HG03025 (cell line): Measurements from ENCODE around the gene ANKRD55.
"Not testable (repeated sequence)": the region's sequence is repeated elsewhere in the genome, so short reads cannot be mapped to it uniquely, and the experiment has no call there.

Experiments
- ATAC-seq: cut with Tn5 transposase; IDR thresholded peaks from one replicate; pipeline ENCODE4 v1.9.1; 2021; ENCODE audit warnings: mild to moderate bottlenecking, moderate library complexity; ENCODE audit not compliant: unreplicated experiment, low FRiP score

ANKRD55 gene

DNA sequence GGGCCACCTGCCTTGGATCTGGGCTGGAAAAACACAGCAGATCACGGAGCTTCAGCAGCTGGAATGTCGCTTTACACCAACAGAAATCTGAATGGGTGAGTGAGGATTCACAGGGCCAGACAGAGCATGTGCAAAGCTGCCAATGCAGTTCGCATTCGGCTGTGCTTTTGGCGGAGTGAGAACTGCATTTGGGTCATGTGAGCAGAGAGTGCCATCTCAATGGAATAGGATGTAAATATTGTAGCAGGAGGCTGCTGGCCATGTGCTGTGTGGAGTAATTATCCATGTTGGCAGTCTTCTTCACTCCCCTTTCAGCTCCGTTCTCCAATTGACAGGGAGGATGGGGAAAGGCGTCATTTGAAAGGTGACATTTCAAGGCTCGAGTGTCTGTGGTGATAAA, at the start of gene ANKRD55:
TSS of gene ANKRD55 (minus strand) at position 101 of the 400 bp plus-strand sequence. CDS start 417 bp downstream, outside the sequence.
- ATAC-seq: no peak

DNA sequence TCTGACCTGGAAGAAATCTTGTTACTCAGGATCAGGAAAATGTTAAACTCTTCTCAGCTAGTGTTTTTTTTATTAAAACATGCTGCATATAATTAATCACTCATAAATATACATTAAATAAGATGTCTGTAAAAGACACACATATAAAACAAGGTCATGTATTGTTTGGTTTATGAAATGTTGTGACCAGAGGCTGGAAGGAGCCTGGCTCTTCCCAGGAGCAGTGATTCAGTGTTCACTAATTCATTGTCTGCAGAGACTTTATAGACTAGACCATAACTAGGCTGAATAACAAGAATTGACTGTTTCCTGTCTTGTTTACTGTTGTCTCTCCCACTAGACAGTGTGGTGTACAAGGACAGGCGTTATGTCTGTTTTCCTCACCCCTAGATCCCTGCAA, 49.1 kb upstream of the ANKRD55 start:
- no peak for ATAC-seq

- ATAC-seq: no peak
Measured at GRCh38 chr5:56281489-56282165, 48.5 kb upstream of the ANKRD55 start.

- ATAC-seq: no peak
Measured at GRCh38 chr5:56279979-56280378, 46.8 kb upstream of the ANKRD55 start.

DNA sequence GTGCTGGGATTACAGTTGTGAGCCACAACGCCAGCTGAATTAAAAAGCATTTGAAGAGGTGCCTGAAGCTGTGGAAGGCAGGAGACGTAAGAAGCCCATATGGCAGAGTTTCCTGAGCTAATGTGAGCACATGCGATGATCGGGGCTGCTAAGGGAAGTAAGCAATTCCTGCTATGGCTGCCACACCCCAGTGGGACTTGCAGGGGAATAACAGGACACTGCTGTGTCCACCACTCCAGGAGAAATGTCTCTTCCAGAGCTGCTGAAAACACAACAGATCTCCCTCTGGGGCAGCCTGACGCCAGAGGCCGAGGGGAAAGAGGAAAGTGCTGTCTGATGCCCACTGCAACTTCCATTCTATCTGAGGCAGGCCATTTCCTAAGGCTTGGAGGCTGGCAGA, 46.2 kb upstream of the ANKRD55 start:
- ATAC-seq: no peak

GRCh38 chr5:56278335-56278753, 45.2 kb upstream of the ANKRD55 start:
- ATAC-seq: no peak

- no peak for ATAC-seq
Measured at GRCh38 chr5:56277573-56277972, 44.4 kb upstream of the ANKRD55 start.

DNA sequence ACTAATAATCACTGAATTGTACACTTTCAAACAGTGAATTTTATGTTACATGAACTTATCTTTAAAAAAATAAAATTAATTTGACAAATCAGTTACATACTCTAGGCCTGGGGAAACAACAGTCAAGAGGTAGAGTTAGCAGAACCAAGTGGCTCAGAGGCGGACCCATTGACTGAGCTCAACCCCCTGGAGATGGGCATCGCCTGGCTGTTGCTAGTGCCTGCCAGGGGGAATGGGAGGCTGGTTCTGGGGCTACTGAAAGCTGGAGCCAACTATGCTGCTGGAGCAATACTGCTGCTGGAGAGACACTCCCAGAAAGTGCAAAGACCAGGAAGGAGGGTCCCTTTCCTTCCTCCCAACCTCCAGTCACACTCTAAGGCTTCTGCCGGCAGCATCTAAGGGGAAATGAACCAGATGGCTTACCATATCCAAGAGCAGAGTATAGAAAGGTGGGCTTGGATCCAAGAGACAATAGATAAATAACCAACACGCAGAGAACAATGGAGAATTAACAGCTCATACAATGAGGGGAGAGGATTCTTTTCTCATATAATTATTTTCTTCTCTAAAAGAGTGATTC, 40.3 kb upstream of the ANKRD55 start:
- ATAC-seq: no peak

- ATAC-seq: no peak
Measured at GRCh38 chr5:56272765-56273164, 39.6 kb upstream of the ANKRD55 start.

GRCh38 chr5:56270568-56271392, 37.6 kb upstream of the ANKRD55 start:
- peak; percentile 75 for ATAC-seq

DNA sequence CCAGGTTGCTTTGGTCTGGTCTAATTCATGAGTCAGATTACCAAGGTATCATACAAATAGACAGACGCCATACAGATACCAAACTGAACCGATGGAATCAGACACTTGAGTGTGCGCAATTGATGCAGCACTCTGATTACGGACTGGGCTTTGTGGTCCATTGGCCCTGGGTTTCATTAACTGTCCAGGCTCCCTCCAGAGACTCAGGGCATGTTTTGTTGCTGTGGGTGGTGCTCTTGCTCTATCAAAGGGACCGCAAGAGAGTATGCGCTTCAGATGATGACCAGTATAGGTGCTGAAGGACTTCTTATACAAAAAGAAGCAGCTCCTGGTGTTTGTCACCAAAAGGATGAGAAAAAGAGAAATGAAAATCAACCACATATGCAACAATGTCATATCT, 36.9 kb upstream of the ANKRD55 start:
- no peak for ATAC-seq

GRCh38 chr5:56269216-56269927, 36.2 kb upstream of the ANKRD55 start:
- ATAC-seq: no peak

GRCh38 chr5:56268707-56269106, 35.6 kb upstream of the ANKRD55 start:
- ATAC-seq: not testable (repeated sequence)

DNA sequence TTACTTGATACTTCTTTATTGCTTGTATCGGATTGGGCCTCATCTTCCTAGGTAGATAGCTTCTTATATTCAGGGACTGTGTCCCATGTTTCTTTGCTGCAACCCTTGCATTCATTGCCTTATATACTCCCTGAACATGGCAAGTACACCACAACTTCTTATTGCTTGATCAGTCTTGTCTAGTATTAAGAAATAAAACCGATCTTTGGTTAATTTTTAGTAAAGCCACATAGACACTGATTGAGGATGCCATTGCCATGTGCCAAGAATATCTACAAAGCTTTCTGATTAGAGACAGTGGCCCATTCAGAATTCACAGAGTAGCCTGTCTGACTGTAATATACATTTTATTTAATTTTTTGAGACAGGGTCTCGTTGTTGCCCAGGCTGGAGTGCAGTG, 34.7 kb upstream of the ANKRD55 start:
- no peak for ATAC-seq

GRCh38 chr5:56264417-56265025, 31.4 kb upstream of the ANKRD55 start:
- no peak for ATAC-seq

DNA sequence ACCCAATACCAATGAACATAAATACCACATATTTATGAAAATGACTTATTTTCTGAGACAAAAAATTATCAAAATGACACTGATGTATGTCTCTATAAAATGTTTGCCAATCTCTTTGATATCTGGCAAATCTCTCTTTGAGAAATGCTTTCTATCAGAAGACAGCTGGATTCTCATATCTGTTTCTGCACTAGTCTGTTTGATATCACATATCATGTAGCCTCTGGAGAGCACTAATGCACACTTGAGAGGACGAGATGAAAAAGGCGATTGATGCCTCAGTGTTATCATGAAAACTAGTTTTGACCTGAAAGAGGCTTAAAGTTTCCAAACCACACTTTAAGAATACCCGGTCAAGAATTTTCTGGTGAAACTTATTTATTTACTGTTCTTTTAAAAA, 29.1 kb upstream of the ANKRD55 start:
- no peak for ATAC-seq

DNA sequence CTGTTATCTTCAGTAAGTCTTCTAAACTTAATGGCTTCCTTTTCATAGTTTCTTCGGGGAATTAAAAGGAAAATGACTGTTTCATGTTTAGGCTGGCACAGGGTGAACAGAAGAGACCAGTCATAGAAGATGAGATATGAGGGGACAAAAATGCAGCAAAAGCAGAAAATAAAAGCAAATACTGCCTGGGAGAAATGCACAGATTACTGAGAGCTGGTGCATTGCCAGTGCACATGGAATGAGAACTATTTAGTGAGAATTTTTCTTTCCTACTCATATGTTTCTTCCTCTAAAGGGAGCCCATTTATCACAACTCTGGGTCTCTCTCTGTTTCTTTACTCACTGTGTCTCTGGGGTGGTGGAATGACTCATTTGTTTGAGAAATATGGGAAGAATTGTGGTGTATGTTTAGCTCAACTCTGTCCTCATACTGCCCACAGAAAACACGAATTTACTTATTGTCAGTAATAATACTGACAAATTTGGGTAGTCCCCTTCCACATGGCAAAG, 25.9 kb upstream of the ANKRD55 start:
- ATAC-seq: no peak

GRCh38 chr5:56257763-56258529, 24.8 kb upstream of the ANKRD55 start:
- not testable (repeated sequence) for ATAC-seq

DNA sequence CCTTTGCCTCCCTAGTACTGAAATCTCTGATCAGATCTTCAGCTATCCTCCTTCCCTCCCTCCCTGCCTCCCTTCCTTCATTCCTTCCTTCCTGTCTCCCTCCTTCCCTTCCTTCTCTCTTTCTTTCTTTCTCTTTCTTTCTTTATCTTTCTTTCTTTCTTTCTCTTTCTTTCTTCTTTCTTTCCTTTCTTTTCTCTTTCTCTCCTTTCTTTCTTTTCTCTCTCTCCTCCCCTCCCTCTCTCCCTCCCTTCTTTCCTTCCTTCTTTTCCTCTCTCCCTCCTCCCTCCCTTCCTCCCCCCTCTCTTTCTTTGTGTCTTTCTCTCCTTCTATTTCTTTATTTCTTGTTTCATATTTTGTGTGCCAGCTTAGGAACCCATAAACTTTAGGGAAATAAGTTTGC, 23.9 kb upstream of the ANKRD55 start:
- no peak for ATAC-seq

DNA sequence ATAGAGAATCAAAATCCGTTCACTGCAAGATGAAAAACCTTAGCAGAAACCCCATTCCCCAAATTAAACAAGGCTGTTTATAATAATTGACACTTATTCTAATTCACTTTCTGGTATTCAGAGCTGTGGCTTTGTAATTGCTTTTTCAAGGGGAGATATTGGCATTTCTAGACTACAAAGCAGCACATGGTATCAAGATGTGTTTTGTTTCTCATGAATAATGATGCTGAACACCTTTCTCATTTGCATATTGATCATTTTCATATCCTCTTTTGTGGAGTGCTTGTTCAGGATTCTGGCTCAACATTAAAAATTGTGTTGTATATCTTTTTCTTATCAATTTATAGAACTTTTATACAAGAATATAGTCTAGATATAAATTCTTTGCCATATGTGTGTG, 22.4 kb upstream of the ANKRD55 start:
- ATAC-seq: no peak
